HG02885 (cell line): ENCODE measurements around the gene CA12.
"Not testable (repeated sequence)": the region's sequence is repeated elsewhere in the genome, so short reads cannot be mapped to it uniquely, and the experiment has no call there.

Source experiments
- ATAC-seq: cut with Tn5 transposase; IDR thresholded peaks from one replicate; pipeline ENCODE4 v1.9.1; 2021; ENCODE audit warnings: mild to moderate bottlenecking; ENCODE audit not compliant: unreplicated experiment, poor library complexity

The CA12 gene

GRCh38 chr15:63362196-63362595 lies 19.4 kb downstream of the CA12 start:
- no peak for ATAC-seq

- ATAC-seq = no peak
Measured at GRCh38 chr15:63360170-63360569, 21.5 kb downstream of the CA12 start.

GRCh38 chr15:63358241-63359029 lies 23.2 kb downstream of the CA12 start:
- no peak for ATAC-seq

- no peak for ATAC-seq
Measured at GRCh38 chr15:63357731-63358130, 23.9 kb downstream of the CA12 start.

- no peak for ATAC-seq
Measured at GRCh38 chr15:63357061-63357460, 24.6 kb downstream of the CA12 start.

- no peak for ATAC-seq
Measured at GRCh38 chr15:63354821-63355650, 26.6 kb downstream of the CA12 start.

GRCh38 chr15:63353887-63354286 lies 27.8 kb downstream of the CA12 start:
- no peak for ATAC-seq

GRCh38 chr15:63353261-63353660 lies 28.4 kb downstream of the CA12 start:
- ATAC-seq = no peak

- no peak for ATAC-seq
Measured at GRCh38 chr15:63352808-63353207, 28.8 kb downstream of the CA12 start.

GRCh38 chr15:63351170-63351569 lies 30.5 kb downstream of the CA12 start:
- ATAC-seq = no peak

- no peak for ATAC-seq
Measured at GRCh38 chr15:63350178-63350621, 31.4 kb downstream of the CA12 start.

- ATAC-seq = no peak
Measured at GRCh38 chr15:63349621-63350020, 32.0 kb downstream of the CA12 start.

GRCh38 chr15:63349156-63349555 lies 32.5 kb downstream of the CA12 start:
- ATAC-seq = no peak

GRCh38 chr15:63348392-63348791 lies 33.3 kb downstream of the CA12 start:
- ATAC-seq = no peak

GRCh38 chr15:63347074-63347857 lies 34.4 kb downstream of the CA12 start:
- no peak for ATAC-seq

GRCh38 chr15:63345391-63345752 lies 36.3 kb downstream of the CA12 start:
- no peak for ATAC-seq

GRCh38 chr15:63344731-63345390 lies 36.8 kb downstream of the CA12 start:
- no peak for ATAC-seq

GRCh38 chr15:63342996-63343562 lies 38.6 kb downstream of the CA12 start:
- not testable (repeated sequence) for ATAC-seq

- ATAC-seq = no peak
Measured at GRCh38 chr15:63341898-63342297, 39.7 kb downstream of the CA12 start.

GRCh38 chr15:63340878-63341277 lies 40.8 kb downstream of the CA12 start:
- ATAC-seq = no peak
